Endodermal cell (in vitro differentiated cells): ENCODE measurements around the gene TMEM61. TPM values are rescaled to one million over a fixed set of nuclear protein-coding genes. Genes with fewer than 3 reads are reported as not detected.

ENCODE experiments used
- DNase-seq: peaks from one replicate; pipeline ENCODE4 v3.0.0-alpha.2; 2017
- H3K27ac ChIP-seq: 2 replicates; pipeline ENCODE4 v1.5.1; 2013; ENCODE audit warnings: mild to moderate bottlenecking, low read depth, low read length, moderate library complexity
- H3K27me3 ChIP-seq: 2 replicates; pipeline ENCODE4 v1.6.1; 2013; ENCODE audit warnings: mild to moderate bottlenecking, low read length, moderate library complexity; ENCODE audit not compliant: insufficient read depth, control insufficient read depth, poor library complexity, severe bottlenecking
- H3K36me3 ChIP-seq: 2 replicates; pipeline ENCODE4 v1.7.0; 2013; ENCODE audit warnings: mild to moderate bottlenecking, low read length, moderate library complexity; ENCODE audit not compliant: control insufficient read depth, insufficient read depth
- H3K4me1 ChIP-seq: one replicate; pipeline ENCODE4 v1.7.0; 2013; ENCODE audit warnings: low read length; ENCODE audit not compliant: control insufficient read depth, insufficient read depth
- H3K4me3 ChIP-seq: 2 replicates; pipeline ENCODE4 v1.5.1; 2013; ENCODE audit warnings: mild to moderate bottlenecking, low read length, moderate library complexity
- H3K9ac ChIP-seq: 2 replicates; pipeline ENCODE4 v1.6.1; 2013; ENCODE audit warnings: mild to moderate bottlenecking, low read length, moderate library complexity; ENCODE audit not compliant: poor library complexity, severe bottlenecking; ENCODE audit errors: extremely low read depth
- H3K9me3 ChIP-seq: 2 replicates; pipeline ENCODE4 v1.6.1; 2013; ENCODE audit warnings: mild to moderate bottlenecking, low read length, moderate library complexity; ENCODE audit not compliant: control insufficient read depth
- H3K27ac Mint-ChIP-seq: 2 replicates; pipeline ENCODE4 v1.8.0; 2020; ENCODE audit warnings: mixed read lengths
- H3K27me3 Mint-ChIP-seq: 2 replicates; pipeline ENCODE4 v1.8.0; 2021; ENCODE audit warnings: mild to moderate bottlenecking, mixed read lengths; ENCODE audit not compliant: insufficient read depth
- H3K36me3 Mint-ChIP-seq: 2 replicates; pipeline ENCODE4 v1.8.0; 2020; ENCODE audit warnings: low read depth, mixed read lengths
- H3K4me1 Mint-ChIP-seq: 2 replicates; pipeline ENCODE4 v1.8.0; 2020; ENCODE audit warnings: mixed read lengths
- H3K4me3 Mint-ChIP-seq: 2 replicates; pipeline ENCODE4 v1.8.0; 2020; ENCODE audit warnings: mild to moderate bottlenecking, moderate library complexity, mixed read lengths
- H3K9me3 Mint-ChIP-seq: 2 replicates; pipeline ENCODE4 v1.8.0; 2020; ENCODE audit warnings: mild to moderate bottlenecking, mixed read lengths
- WGBS, 2 experiments: methylation state at CpG; one replicate each; pipeline versions ENCODE4 v1.1.5 to v1.1.7; 2013; ENCODE audit warnings: missing lambda C conversion rate in 2 of 2, mixed read lengths in 1 of 2; ENCODE audit not compliant: insufficient coverage in 1 of 2, insufficient read length in 1 of 2; 5-methylcytosine and 5-hydroxymethylcytosine counted together
- total RNA-seq, 2 donors: library from RNA; stranded (reverse); fragmentation: NEBNext Ultra II Directional in 1 of 2; extraction: Animal tissue kit (Norgen Biotek cat#: 25700) in 1 of 2; gene quantifications; 2 replicates in 1 of 2; 3 replicates in 1 of 2; pipeline ENCODE4 v1.2.1, GENCODE V29; 2021
- TF ChIP-seq, protein P1 (sequence below): fragments of 200-600 bp; sonication (generic); conservative IDR thresholded peaks from 2 replicates; pipeline ENCODE4 v1.5.0; 2021; ENCODE audit warnings: antibody characterized with exemption, mild to moderate bottlenecking

The TMEM61 gene
- total RNA-seq, 2 donors from 2014 or later, result not detected

DNA sequence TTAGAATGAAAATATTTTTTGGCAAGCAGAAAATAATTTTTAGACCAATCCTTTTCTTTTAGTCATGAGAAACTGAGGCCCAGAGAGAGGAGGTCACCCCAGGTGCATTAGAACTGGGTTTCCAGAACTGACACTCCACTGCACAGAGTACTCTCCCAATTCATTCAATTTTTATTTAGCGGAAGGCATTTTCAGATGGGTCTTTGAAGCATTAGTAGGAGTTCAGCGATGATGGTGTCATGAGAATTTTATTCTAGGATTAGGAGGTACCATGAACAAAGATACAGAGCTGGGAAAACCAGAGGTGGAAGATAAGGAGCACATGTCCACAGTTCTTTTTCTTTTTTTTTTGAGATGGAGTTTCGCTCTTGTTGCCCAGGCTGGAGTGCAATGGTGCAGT, 61.2 kb downstream of the TMEM61 start:
- Mint-ChIP-seq H3K4me1 (peaks cover 43% of the 10 kb centered on the region), H3K27me3 (peaks cover 49% of the 10 kb centered on the region), H3K36me3 (peaks cover 35% of the 10 kb centered on the region), H3K4me3 (peak overlapping the region; percentile 77), H3K27ac (no peak overlapping the region), H3K9me3 (no peaks in the 10 kb centered on the region)
- Histone ChIP-seq H3K27me3 (peaks cover 40% of the 10 kb centered on the region), H3K4me1 (peaks cover 12% of the 10 kb centered on the region), H3K27ac (no peak overlapping the region), H3K4me3 (peak overlapping the region; percentile 72), H3K36me3 (no peaks in the 10 kb centered on the region), H3K9me3 (no peaks in the 10 kb centered on the region), H3K9ac (no peak overlapping the region)
- WGBS, 2 experiments, result 64 to 94% methylated on average over 2 to 3 of the region's 3 CpGs
- DNase-seq, result no peak
- TF ChIP-seq, protein P1, sequence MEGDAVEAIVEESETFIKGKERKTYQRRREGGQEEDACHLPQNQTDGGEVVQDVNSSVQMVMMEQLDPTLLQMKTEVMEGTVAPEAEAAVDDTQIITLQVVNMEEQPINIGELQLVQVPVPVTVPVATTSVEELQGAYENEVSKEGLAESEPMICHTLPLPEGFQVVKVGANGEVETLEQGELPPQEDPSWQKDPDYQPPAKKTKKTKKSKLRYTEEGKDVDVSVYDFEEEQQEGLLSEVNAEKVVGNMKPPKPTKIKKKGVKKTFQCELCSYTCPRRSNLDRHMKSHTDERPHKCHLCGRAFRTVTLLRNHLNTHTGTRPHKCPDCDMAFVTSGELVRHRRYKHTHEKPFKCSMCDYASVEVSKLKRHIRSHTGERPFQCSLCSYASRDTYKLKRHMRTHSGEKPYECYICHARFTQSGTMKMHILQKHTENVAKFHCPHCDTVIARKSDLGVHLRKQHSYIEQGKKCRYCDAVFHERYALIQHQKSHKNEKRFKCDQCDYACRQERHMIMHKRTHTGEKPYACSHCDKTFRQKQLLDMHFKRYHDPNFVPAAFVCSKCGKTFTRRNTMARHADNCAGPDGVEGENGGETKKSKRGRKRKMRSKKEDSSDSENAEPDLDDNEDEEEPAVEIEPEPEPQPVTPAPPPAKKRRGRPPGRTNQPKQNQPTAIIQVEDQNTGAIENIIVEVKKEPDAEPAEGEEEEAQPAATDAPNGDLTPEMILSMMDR, result no peak

Other genes with a start within 250 kb of the TMEM61 start
- gene PARS2, start 216.1 kb upstream of the TMEM61 start, total RNA-seq, result 1 to 10 TPM; 8.9 to 9.1 TPM
- under 1 TPM; 0.44 to 0.53 TPM for gene TTC22, start 179.3 kb upstream of the TMEM61 start, total RNA-seq
- gene DHCR24, start 93.4 kb upstream of the TMEM61 start, total RNA-seq, result 100 to 1,000 TPM; 243 to 340 TPM
- under 1 TPM; 0.13 to 0.20 TPM for gene BSND, start 18.3 kb downstream of the TMEM61 start, total RNA-seq
- gene PCSK9, start 58.9 kb downstream of the TMEM61 start, total RNA-seq, result 10 to 100 TPM; 26.1 to 59.9 TPM
- gene USP24, start 234.7 kb downstream of the TMEM61 start, total RNA-seq, result 10 to 100 TPM; 68.2 to 71.5 TPM